HG02943 (cell line): Measurements from ENCODE around the gene UBR4.
"Not testable (repeated sequence)": the region's sequence is repeated elsewhere in the genome, so short reads cannot be mapped to it uniquely, and the experiment has no call there.

Experiments
- ATAC-seq: cut with Tn5 transposase; IDR thresholded peaks from one replicate; pipeline ENCODE4 v1.9.1; 2021; ENCODE audit warnings: mild to moderate bottlenecking, low read depth, moderate library complexity; ENCODE audit not compliant: unreplicated experiment

The UBR4 gene

GRCh38 chr1:19220991-19221390 is 10.9 kb upstream of the UBR4 start:
- no peak for ATAC-seq

GRCh38 chr1:19220080-19220846 is 10.2 kb upstream of the UBR4 start:
- ATAC-seq, result no peak

- no peak for ATAC-seq
These were observed 9.4 kb upstream of the UBR4 start for GRCh38 chr1:19219451-19219850.

- ATAC-seq, result not testable (repeated sequence)
These were observed 6.5 kb upstream of the UBR4 start for GRCh38 chr1:19216585-19216984.

GRCh38 chr1:19213580-19213979 is 3.5 kb upstream of the UBR4 start:
- no peak for ATAC-seq

GRCh38 chr1:19212167-19212566 is 2.1 kb upstream of the UBR4 start:
- ATAC-seq, result no peak

- no peak for ATAC-seq
These were observed 895 bp upstream of the UBR4 start for GRCh38 chr1:19210772-19211549.

GRCh38 chr1:19209439-19209989 is 552 bp downstream of the UBR4 start:
- ATAC-seq, result peak; percentile 37

- ATAC-seq, result no peak
These were observed 1.2 kb downstream of the UBR4 start for GRCh38 chr1:19208710-19209438.

GRCh38 chr1:19206947-19207346 is 3.1 kb downstream of the UBR4 start:
- ATAC-seq, result no peak

- ATAC-seq, result no peak
These were observed 4.2 kb downstream of the UBR4 start for GRCh38 chr1:19205845-19206244.

- ATAC-seq, result no peak
These were observed 4.7 kb downstream of the UBR4 start for GRCh38 chr1:19205403-19205802.

GRCh38 chr1:19204446-19205266 is 5.4 kb downstream of the UBR4 start:
- ATAC-seq, result no peak

GRCh38 chr1:19203440-19203839 is 6.6 kb downstream of the UBR4 start:
- ATAC-seq, result no peak

- no peak for ATAC-seq
These were observed 7.7 kb downstream of the UBR4 start for GRCh38 chr1:19202396-19202795.

GRCh38 chr1:19199969-19200604 is 10.0 kb downstream of the UBR4 start:
- no peak for ATAC-seq

GRCh38 chr1:19199329-19199968 is 10.6 kb downstream of the UBR4 start:
- ATAC-seq, result no peak

- no peak for ATAC-seq
These were observed 11.2 kb downstream of the UBR4 start for GRCh38 chr1:19198820-19199219.

GRCh38 chr1:19197845-19198244 is 12.2 kb downstream of the UBR4 start:
- no peak for ATAC-seq
